Esophagus squamous epithelium (tissue), 4 donors: ENCODE data around the gene IFI6.

Experiments used
- POLR2A ChIP-seq, 4 donors: fragments of 450-650 bp; IDR thresholded peaks; one replicate each; pipeline ENCODE4 v1.6.1; 2017; ENCODE audit warnings: antibody characterized with exemption in 4 of 4, mild to moderate bottlenecking in 4 of 4, moderate library complexity in 3 of 4
- TF ChIP-seq, protein P1 (sequence below), 6 experiments: fragments of 450-650 bp in 4 of 6; fragments of 200-600 bp in 2 of 6; sonication (generic) in 2 of 6; IDR thresholded peaks; one replicate each; pipeline ENCODE4 v1.5.1; 2016 to 2019; ENCODE audit warnings: antibody characterized with exemption in 6 of 6, mild to moderate bottlenecking in 4 of 6, moderate library complexity in 4 of 6

DNA sequence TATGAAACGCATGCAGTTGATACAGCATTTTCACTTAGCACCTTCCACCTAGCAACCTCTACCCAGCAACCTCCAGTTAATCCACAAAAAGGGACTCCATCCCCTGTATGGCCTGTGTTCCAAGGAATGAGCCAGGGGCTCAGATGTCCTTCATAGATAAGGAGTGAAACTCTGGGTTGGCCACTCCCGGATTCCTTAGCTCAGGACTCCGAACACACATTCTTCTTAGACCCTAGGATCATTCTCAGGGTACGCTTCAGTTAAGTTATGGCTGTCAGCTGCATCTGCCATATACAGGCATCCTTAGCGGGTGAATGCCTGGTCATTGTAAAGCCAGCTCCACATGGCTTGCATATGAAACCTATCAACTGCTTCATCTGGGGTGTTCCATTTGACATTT, 15.9 kb upstream of the IFI6 start:
- TF ChIP-seq, protein P1, sequence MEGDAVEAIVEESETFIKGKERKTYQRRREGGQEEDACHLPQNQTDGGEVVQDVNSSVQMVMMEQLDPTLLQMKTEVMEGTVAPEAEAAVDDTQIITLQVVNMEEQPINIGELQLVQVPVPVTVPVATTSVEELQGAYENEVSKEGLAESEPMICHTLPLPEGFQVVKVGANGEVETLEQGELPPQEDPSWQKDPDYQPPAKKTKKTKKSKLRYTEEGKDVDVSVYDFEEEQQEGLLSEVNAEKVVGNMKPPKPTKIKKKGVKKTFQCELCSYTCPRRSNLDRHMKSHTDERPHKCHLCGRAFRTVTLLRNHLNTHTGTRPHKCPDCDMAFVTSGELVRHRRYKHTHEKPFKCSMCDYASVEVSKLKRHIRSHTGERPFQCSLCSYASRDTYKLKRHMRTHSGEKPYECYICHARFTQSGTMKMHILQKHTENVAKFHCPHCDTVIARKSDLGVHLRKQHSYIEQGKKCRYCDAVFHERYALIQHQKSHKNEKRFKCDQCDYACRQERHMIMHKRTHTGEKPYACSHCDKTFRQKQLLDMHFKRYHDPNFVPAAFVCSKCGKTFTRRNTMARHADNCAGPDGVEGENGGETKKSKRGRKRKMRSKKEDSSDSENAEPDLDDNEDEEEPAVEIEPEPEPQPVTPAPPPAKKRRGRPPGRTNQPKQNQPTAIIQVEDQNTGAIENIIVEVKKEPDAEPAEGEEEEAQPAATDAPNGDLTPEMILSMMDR (IDR thresholded peaks at IDR 0.05), result no peak
- TF ChIP-seq POLR2A (IDR thresholded peaks at IDR 0.05), result no peak
